B cell (primary cell): Measurements from ENCODE around the gene DLX2. TPM values are rescaled to one million over a fixed set of nuclear protein-coding genes. Genes with fewer than 3 reads are reported as not detected.
A peak's percentile ranks its signal among the peaks of the same experiment; 100 is the strongest.

Source experiments
- ATAC-seq: fragments of 200-7000 bp; cut with Tn5 transposase; one replicate; pipeline ENCODE4 v1.10.0; 2021; ENCODE audit warnings: low read depth, mild to moderate bottlenecking, moderate number of reproducible peaks, moderate library complexity
- CTCF ChIA-PET: fragments of 350-600 bp; sonication (Branson Sonifier 250); formaldehyde crosslinking; loops from one replicate; lab custom pipeline; 2021; ENCODE audit warnings: antibody characterized with exemption, inconsistent platforms; lab: Charles Lee
- POLR2A ChIA-PET: fragments of 350-600 bp; sonication (Branson Sonifier 250); formaldehyde crosslinking; loops from one replicate; lab custom pipeline; 2021; ENCODE audit warnings: antibody characterized with exemption; lab: Charles Lee
- DNase-seq: peaks from one replicate; pipeline ENCODE4 v3.0.0; 2013
- H2AFZ ChIP-seq: 2 replicates; pipeline ENCODE4 v1.6.1; 2012; ENCODE audit warnings: mild to moderate bottlenecking, low read depth, low read length; ENCODE audit not compliant: insufficient read depth, poor library complexity, severe bottlenecking
- H3K27ac ChIP-seq, 2 donors: 1 replicate in 1 of 2; 2 replicates in 1 of 2; pipeline ENCODE4 v1.5.1; 2012 to 2013; ENCODE audit warnings: low read length in 2 of 2, mild to moderate bottlenecking in 2 of 2, moderate library complexity in 1 of 2
- H3K27me3 ChIP-seq, 4 experiments: fragments of 200-600 bp in 1 of 4; sonication (generic) in 1 of 4; replicated peaks in 1 of 4; 1 replicate in 2 of 4; 2 replicates in 2 of 4; pipeline versions ENCODE4 v1.6.1 to v1.7.0; 2013 to 2016; ENCODE audit warnings: low read length in 3 of 4, mild to moderate bottlenecking in 2 of 4, mixed read lengths in 1 of 4, moderate library complexity in 1 of 4; ENCODE audit not compliant: insufficient read depth in 4 of 4, control insufficient read depth in 3 of 4; ENCODE audit errors: control extremely low read depth in 1 of 4
- H3K36me3 ChIP-seq, 2 experiments: replicated peaks in 1 of 2; 1 replicate in 1 of 2; 2 replicates in 1 of 2; pipeline versions ENCODE4 v1.6.1 to v1.7.1; 2013; ENCODE audit warnings: low read length in 1 of 2; ENCODE audit not compliant: insufficient read depth in 2 of 2, control insufficient read depth in 1 of 2; ENCODE audit errors: control extremely low read depth in 1 of 2, extremely low read depth in 1 of 2
- H3K4me1 ChIP-seq, 2 donors: fragments of 200-600 bp in 1 of 2; sonication (generic) in 1 of 2; 1 replicate in 1 of 2; 2 replicates in 1 of 2; pipeline versions ENCODE4 v1.5.1 to v1.6.1; 2013 to 2017; ENCODE audit warnings: low read length in 2 of 2; ENCODE audit not compliant: control insufficient read depth in 2 of 2, insufficient read depth in 2 of 2
- H3K4me2 ChIP-seq: replicated peaks from 2 replicates; pipeline ENCODE3; 2012; ENCODE audit warnings: mild to moderate bottlenecking, low read depth, low read length; ENCODE audit not compliant: poor library complexity, severe bottlenecking
- H3K4me3 ChIP-seq, 5 experiments: fragments of 200-600 bp in 1 of 5; sonication (generic) in 1 of 5; 1 replicate in 3 of 5; 2 replicates in 2 of 5; pipeline versions ENCODE4 v1.5.1 to v1.7.0; 2011 to 2016; ENCODE audit warnings: low read length in 4 of 5, mild to moderate bottlenecking in 4 of 5, low read depth in 2 of 5, control low read depth in 1 of 5, moderate library complexity in 1 of 5; ENCODE audit not compliant: insufficient read depth in 1 of 5; ENCODE audit errors: control extremely low read depth in 1 of 5, extremely low read depth in 1 of 5
- H3K79me2 ChIP-seq: fragments of 200-600 bp; sonication (generic); one replicate; pipeline ENCODE4 v1.6.0; 2016; ENCODE audit warnings: low read length; ENCODE audit not compliant: control insufficient read depth, insufficient read depth
- H3K9ac ChIP-seq: fragments of 200-600 bp; sonication (generic); 2 replicates; pipeline ENCODE4 v1.6.1; 2017; ENCODE audit warnings: mild to moderate bottlenecking, low read length, moderate library complexity
- H3K9me3 ChIP-seq, 3 donors: one replicate each; pipeline versions ENCODE4 v1.6.1 to v1.7.1; 2013; ENCODE audit warnings: low read length in 2 of 3; ENCODE audit not compliant: control insufficient read depth in 2 of 3, insufficient read depth in 1 of 3; ENCODE audit errors: control extremely low read depth in 1 of 3
- H4K20me1 ChIP-seq: 2 replicates; pipeline ENCODE4 v1.6.0; 2012; ENCODE audit warnings: mild to moderate bottlenecking, low read length; ENCODE audit not compliant: insufficient read depth, control insufficient read depth, poor library complexity, severe bottlenecking
- H3K27ac Mint-ChIP-seq: one replicate; pipeline ENCODE4 v1.8.0; 2021; ENCODE audit warnings: mixed read lengths
- H3K27me3 Mint-ChIP-seq: one replicate; pipeline ENCODE4 v1.8.0; 2021; ENCODE audit warnings: mixed read lengths
- H3K4me1 Mint-ChIP-seq: one replicate; pipeline ENCODE4 v1.8.0; 2021; ENCODE audit warnings: mixed read lengths
- H3K4me3 Mint-ChIP-seq: one replicate; pipeline ENCODE4 v1.8.0; 2021; ENCODE audit warnings: mixed read lengths
- H3K9me3 Mint-ChIP-seq: one replicate; pipeline ENCODE4 v1.8.0; 2022; ENCODE audit warnings: mixed read lengths; ENCODE audit not compliant: insufficient read depth
- EZH2 ChIP-seq: IDR thresholded peaks from 2 replicates; pipeline ENCODE4 v1.6.1; 2012; ENCODE audit warnings: borderline replicate concordance, low read depth, mild to moderate bottlenecking, moderate library complexity, low read length; ENCODE audit not compliant: insufficient read depth, poor library complexity, severe bottlenecking
- WGBS: methylation state at CpG from one replicate; pipeline ENCODE4 v1.1.5; 2013; ENCODE audit warnings: missing lambda C conversion rate; ENCODE audit not compliant: insufficient coverage; 5-methylcytosine and 5-hydroxymethylcytosine counted together
- intact Hi-C: fragments of 100-400 bp; cut with micrococcal nuclease; formaldehyde crosslinking; loops from one replicate; pipeline ENCODE4 v1.10.0; 2022
- polyA plus RNA-seq: library from polyadenylated mRNA; depleted of rRNA; stranded (reverse); fragments of >200 nt; gene quantifications from 2 replicates; pipeline ENCODE4 v1.2.3, GENCODE V29; 2012
- total RNA-seq, 2 donors: library from RNA; stranded (reverse); fragments of 120-200 nt in 1 of 2; gene quantifications; 1 replicate in 1 of 2; 2 replicates in 1 of 2; pipeline versions ENCODE4 v1.2.3 to v1.2.4, GENCODE V29; 2013 to 2022
- TF ChIP-seq, protein P1 (sequence below): fragments of 200-600 bp; IDR thresholded peaks from one replicate; pipeline ENCODE4 v1.8.0; 2022; ENCODE audit warnings: antibody characterized with exemption, mild to moderate bottlenecking

DLX2 gene
- total and polyA plus RNA-seq, 2 donors (not counting 1 experiment from before 2014, with no cell fraction given): 0.13 to 0.52 TPM

DNA sequence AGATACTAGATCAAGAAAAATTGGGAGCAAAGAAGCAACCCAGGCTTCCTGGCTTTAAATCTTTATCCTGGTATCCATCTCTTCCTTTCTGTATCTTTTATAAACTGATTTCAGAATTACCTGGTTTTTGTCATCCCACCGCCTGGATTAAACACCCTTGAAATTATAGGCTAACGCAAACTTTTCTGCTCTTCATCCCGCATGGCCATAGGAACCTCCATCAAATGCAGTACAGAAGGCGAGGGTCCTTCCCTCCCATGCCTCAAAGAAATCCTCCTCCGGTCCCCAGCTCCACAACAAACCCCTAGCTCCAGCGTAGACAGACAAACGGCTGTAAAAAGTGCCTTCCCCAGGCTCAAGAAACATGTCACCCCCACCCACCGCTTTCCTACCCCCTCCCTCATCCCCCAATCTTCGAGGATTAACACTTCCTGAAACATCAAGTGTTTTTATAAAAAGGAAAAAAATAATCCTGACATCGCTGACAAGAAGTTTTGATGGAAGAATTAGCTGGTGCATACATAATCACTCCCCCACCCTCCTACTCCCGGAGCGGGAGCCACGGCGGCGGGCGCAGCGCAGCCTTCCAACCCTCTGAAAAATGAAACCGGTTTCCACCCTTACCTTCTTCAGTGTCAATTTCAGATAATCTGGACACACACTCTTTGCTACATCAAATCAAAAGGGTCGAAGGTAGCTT, 9.8 kb downstream of the DLX2 start:
- H3K4me1 Mint-ChIP-seq: peaks cover 30% of the 10 kb centered on the region
- H3K79me2 ChIP-seq: no peaks in the 10 kb centered on the region
- intact Hi-C loops: no loop called here
- no peak overlapping the region for H2AFZ ChIP-seq
- WGBS: 24% methylated on average over 9 of the region's 19 CpGs
- peaks cover 73% of the 10 kb centered on the region for H3K27me3 Mint-ChIP-seq
- no peak overlapping the region for H3K27ac ChIP-seq
- no peak overlapping the region for H3K4me2 ChIP-seq
- H3K4me3 Mint-ChIP-seq: no peak overlapping the region
- H3K27ac Mint-ChIP-seq: no peak overlapping the region
- no peak overlapping the region for H3K4me3 ChIP-seq
- H3K9me3 ChIP-seq: peaks cover 4 to 81% (median 9%) of the 10 kb centered on the region in 3 donors
- ChIA-PET CTCF (no interaction called here), POLR2A (interaction anchor here (0.6 kb wide), 1 partner anchor 1143 kb away, joined by 5 read pairs; no protein-coding TSS in a partner anchor)
- TF ChIP-seq EZH2: no peak
- TF ChIP-seq, protein P1, sequence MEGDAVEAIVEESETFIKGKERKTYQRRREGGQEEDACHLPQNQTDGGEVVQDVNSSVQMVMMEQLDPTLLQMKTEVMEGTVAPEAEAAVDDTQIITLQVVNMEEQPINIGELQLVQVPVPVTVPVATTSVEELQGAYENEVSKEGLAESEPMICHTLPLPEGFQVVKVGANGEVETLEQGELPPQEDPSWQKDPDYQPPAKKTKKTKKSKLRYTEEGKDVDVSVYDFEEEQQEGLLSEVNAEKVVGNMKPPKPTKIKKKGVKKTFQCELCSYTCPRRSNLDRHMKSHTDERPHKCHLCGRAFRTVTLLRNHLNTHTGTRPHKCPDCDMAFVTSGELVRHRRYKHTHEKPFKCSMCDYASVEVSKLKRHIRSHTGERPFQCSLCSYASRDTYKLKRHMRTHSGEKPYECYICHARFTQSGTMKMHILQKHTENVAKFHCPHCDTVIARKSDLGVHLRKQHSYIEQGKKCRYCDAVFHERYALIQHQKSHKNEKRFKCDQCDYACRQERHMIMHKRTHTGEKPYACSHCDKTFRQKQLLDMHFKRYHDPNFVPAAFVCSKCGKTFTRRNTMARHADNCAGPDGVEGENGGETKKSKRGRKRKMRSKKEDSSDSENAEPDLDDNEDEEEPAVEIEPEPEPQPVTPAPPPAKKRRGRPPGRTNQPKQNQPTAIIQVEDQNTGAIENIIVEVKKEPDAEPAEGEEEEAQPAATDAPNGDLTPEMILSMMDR: no peak
- ATAC-seq (no peak), DNase-seq (peak; percentile 20)
- H3K9me3 Mint-ChIP-seq: no peaks in the 10 kb centered on the region
- peaks cover 43 to 62% of the 10 kb centered on the region in 2 donors for H3K4me1 ChIP-seq
- no peaks in the 10 kb centered on the region for H3K36me3 ChIP-seq
- H4K20me1 ChIP-seq: no peaks in the 10 kb centered on the region
- peaks cover 3 to 96% (median 82%) of the 10 kb centered on the region in 4 experiments for H3K27me3 ChIP-seq
- H3K9ac ChIP-seq: no peak overlapping the region
